HT1080 (cell line): Measurements from ENCODE around the gene GPNMB. TPM values are rescaled to one million over a fixed set of nuclear protein-coding genes. Genes with fewer than 3 reads are reported as not detected.
"Not testable (repeated sequence)": the region's sequence is repeated elsewhere in the genome, so short reads cannot be mapped to it uniquely, and the experiment has no call there.

Source experiments
- DNase-seq: peaks from one replicate; pipeline ENCODE4 v3.0.0-alpha.2; 2015; ENCODE audit warnings: low read depth
- polyA plus RNA-seq, 2 experiments: library from polyadenylated mRNA; depleted of rRNA; stranded (reverse); fragments of >200 nt; gene quantifications; 2 replicates each; pipeline ENCODE4 v1.2.3, GENCODE V29; 2015
- total RNA-seq: library from RNA; depleted of rRNA; stranded (reverse); fragments of >200 nt; shearing (Covaris generic); gene quantifications from 2 replicates; pipeline ENCODE4 v1.2.3, GENCODE V29; 2014; rRNA removed

The GPNMB gene
- 2.8 and 3.9 TPM in 2 replicates for total RNA-seq
- polyA plus RNA-seq (2015; cell fraction: cytosol; rRNA removed) = 1.3 and 1.5 TPM in 2 replicates
- polyA plus RNA-seq (2015; cell fraction: nucleus; rRNA removed) = 3.4 and 3.9 TPM in 2 replicates

DNA sequence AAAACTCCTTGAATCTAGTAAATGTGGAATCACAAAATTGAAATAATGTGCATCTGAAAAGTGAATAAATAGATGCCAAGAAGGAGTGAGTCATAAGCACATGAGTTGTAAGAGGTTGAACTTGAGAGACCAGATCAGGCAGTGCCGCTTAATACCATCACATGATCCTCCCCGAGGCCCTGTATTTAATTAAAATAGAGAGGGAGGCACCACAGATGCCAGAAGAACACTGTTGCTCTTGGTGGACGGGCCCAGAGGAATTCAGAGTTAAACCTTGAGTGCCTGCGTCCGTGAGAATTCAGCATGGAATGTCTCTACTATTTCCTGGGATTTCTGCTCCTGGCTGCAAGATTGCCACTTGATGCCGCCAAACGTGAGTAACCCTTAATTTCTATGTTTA lies at the start of gene GPNMB:
TSS of gene GPNMB (plus strand) at position 221 of the 400 bp plus-strand sequence. CDS start at position 304, 83 bp downstream.
- DNase-seq = peak; percentile 65

DNA sequence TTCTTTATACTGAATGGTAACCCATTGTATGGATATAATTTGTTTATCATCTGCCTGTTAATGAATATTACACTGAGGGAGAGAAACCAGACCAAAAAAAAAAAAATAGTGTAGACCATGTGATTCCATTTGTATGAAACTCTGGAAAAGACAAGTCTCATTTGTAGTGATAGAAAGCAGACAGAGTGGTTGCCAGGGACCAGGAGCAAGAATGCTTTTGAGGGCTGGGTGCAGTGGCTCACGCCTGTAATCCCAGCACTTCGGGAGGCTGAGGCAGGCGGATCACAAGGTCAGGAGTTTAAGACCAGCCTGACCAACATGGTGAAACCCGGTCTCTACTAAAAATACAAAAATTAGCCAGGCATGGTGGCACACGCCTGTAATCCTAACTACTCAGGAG lies 48.8 kb upstream of the GPNMB start:
- not testable (repeated sequence) for DNase-seq

- DNase-seq = no peak
Observed at GRCh38 chr7:23200331-23200730, 46.2 kb upstream of the GPNMB start.

DNA sequence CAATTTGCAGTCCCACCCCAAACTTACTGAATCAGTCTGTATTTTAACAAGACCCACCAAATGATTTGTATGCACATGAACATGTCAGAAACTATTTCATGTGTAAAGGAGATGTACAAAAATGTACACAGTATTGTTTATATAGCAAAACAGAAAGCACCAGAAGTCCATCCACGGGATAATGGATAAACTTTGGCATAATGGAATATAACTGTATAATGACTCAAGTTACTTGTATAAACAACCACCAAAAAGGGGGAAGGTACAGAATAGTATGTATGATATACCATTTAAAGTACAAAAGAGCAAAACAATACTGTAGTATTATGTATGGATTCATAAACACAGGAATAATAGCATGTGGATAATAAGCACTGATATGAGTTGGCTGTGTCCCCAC lies 42.3 kb upstream of the GPNMB start:
- no peak for DNase-seq

DNA sequence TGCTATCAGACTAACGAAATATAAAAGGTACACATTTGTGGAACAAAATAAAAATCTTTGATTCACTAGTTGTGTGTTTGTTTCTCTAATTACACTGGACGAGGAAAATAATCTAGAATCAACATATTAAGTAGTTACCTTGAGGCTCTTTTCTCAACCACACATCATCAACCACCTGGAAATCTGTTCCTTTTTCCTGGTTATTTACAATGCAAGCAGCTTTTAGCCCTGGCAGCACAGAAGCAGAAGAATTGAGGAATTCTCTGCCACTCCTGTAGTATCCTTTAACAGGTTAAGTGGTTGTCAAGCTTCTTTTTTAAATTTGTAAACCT lies 41.0 kb upstream of the GPNMB start:
- no peak for DNase-seq

DNA sequence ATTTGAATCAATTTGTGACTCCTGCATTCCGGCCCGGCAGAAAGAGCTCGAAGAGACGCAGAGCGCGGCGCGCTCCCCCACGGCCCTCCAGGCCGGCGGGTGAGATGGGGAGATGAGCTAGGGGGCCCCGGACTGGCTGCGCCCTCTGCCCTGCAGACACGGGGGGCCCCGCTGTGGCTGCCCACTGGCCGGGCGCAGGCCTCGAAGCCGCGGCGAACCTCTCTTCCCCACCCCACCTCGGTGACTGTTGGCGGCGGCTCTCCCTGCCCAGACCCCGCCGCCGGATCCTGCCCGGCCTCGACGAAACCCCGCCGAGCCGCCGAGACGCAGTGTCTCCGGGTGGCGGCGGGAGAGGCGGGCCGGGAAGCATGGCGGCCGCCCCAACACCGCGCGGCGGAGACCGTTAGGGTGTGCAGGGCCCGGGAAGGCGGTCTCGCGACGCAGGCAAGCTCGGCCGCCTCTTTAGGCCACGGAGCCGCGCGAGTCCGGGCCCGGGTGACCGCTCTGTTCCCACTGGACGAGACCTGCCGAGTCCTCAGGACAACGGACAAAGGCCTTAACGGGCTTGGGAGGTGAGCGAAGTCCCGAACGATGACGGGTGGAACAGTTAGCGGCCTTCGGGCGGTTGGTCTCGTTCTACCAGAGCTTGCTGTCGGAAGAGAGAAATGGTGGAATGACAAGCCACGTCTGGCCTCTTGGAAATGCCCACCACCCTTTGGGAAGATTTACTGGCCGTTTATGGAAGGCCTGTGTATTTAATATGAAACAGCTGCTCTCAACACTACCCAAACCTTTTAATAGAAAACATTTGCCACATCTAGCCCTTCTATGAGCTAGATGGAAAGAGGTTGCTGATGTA lies 40.4 kb upstream of the GPNMB start:
- no peak for DNase-seq

DNA sequence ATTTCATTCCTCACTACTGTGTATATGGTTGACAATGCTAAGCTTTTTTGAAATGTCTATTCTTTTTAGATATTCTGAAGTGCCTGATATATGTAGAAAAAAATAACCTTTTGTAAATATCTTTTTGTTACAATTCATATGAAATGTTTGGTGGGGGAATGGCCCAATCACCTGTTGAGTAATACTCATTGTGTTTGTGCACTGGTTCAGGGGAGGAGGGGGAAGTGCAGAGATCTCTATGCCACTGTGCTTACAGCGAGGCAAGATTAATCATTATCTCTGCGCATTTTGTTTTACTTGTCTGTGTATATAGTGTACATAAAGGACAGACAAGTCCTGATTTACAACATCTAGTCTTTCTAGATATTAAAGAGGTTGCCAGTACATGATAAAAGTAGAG lies 39.6 kb upstream of the GPNMB start:
- DNase-seq = no peak

DNA sequence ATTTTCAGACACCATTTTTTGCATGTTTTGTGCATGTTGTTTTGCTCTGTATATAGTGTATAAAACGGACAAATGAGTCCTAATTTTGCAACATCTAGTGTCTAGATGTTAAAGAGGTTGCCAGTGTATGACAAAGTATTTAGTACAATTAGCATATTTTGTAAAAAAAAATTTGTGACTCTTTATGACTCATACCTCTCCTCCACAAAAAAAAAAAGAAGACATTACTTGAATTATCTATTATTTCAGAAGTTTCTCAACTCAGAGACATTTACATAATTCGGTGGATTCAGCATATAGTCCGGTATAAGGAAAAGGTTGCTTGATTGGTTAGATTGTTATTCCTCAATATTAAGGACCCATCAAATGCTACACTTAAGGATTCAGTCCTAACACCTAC lies 38.7 kb upstream of the GPNMB start:
- no peak for DNase-seq

DNA sequence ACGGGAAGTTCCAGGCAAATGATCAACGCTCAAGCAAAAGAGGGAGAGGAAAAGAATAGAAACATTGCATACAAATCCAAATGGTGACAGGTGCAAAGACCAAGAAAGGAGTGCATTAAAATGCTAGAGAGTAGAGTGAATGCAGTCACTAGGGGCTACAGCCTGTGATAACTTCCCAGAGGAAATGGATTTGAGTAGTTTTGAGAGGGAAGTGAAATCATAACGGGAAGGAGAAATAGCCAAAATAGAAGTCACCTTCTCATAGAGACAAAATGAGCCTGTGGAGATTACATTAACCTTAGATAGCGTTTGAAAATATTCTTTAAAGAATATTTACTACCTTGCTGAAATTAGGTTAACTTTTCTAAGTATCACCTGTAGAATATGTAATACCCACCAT lies 38.3 kb upstream of the GPNMB start:
- no peak for DNase-seq

GRCh38 chr7:23210506-23210905 lies 36.1 kb upstream of the GPNMB start:
- no peak for DNase-seq

DNA sequence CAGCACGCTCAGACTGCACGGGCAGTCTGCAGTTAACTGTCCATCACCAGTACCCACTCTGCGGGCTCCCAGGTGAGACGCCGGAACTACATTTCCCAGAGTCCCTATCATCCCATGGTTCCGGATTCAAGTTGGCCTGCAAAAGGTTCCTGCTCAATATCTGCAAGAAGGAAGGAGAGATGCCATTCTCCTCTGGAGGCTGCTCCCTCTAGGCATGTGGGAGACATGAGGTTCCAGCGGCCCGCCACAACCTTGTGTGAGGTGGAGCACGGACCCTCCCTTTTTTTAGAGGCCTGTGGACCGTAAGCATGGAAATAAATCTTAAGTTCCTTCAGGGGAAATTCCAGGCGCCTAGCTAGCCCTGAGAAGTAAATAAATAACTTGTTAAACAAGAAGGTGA lies 35.0 kb upstream of the GPNMB start:
- no peak for DNase-seq

DNA sequence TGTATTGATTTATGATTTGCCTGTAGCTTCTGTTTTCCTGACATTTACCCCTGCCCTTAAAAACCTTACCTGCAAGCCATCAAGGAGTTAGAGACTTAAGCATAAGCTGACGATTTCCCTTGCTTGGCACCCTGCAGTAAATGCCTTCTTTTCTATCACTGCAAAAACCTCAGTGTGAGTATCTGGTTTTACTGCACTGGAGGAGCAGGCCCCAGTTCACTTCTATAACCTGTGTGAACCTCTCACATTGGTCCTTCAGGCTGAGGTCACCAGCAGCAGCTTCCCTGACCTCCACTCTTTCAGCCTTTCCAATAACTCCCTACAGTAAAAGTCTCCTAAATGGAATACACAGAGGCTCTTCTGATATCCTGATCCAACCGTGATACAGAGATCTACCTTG lies 34.2 kb upstream of the GPNMB start:
- no peak for DNase-seq

DNA sequence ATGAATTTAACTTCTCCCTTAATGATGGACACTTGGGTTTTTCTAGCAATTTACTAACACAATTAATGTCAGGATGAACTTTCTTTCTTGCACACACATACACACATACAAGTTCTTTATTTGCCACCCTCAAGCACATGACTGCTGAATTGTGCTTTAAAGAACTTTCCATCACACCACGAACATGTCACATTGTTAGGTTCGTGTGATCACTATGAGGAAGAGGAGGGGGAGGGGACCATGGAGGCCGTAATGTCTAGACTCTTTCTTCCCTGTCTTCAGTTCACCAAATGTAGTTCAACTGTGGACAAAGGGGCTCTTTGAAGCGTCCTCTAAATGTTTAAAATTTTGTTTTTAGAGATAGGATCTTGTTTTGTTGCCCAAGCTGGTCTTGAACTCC lies 33.7 kb upstream of the GPNMB start:
- DNase-seq = no peak

- DNase-seq = no peak
Observed at GRCh38 chr7:23213755-23214154, 32.8 kb upstream of the GPNMB start.

- no peak for DNase-seq
Observed at GRCh38 chr7:23214423-23214822, 32.2 kb upstream of the GPNMB start.

DNA sequence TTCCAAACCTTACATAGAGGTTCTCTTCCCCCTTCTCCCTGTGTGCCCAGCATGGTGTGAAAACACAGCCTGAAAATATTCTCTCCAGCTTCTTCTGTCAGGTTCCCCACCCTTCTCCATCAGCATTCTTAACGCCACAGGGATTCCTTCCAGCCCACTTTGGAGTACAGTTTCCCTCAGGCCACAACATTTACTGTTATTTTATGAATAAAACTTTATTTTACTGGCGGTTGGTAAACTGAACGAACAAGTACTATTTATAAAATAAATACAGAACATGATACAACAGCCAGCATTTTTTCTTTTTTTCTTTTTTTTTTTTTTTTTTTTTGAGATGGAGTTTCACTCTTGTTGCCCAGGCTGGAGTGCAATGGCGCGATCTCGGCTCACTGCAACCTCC lies 31.6 kb upstream of the GPNMB start:
- DNase-seq = no peak

DNA sequence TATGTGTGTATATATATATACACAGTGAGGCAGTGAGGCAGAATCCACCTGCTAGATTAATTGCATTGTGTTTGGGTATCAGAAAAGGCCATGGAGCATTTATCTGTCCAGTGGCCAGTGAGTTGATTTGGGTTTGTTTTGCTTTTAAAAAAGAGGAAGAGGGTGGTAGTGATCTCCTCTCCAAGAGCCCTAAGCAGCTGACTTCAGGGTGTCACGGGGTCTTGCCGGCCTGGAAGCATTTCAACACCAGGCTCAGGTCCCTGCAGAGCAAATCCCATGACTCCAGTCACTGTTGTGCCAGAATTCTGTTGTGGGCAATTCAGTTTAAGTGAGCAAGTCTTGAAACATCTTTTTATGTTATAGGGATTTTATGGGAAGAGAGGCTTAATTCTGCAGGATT lies 30.6 kb upstream of the GPNMB start:
- no peak for DNase-seq

- DNase-seq = no peak
Observed at GRCh38 chr7:23218196-23218595, 28.4 kb upstream of the GPNMB start.

DNA sequence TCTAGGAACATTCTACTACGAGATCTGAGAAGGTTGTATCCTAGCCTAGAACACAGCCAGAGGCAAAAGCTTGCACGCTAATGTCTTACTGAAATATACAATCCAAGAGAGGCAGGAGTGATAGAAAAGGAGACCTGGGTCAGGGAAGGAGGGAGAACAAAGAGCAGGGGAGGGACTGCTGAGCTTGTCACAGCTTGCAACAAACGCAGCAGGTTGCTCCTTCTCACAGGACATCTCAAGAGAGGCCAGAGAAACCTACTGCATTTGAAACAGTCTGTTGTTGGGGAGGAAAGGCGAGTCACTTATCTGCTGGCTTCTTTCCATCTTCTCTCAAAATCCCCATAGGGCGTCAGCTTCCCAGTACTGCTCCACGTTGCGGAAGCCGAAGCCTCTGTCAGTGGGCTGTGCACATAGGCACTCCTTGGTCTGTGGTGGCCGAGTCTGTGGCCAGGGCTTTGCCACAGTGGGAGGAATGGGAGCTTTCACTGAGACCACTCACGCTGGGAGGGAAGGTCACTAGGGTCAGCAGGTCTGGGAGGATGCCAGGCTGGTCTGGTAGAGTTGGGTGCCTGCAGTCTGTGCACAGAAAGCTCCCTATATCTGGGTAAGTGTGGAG lies 25.8 kb upstream of the GPNMB start:
- DNase-seq = no peak

DNA sequence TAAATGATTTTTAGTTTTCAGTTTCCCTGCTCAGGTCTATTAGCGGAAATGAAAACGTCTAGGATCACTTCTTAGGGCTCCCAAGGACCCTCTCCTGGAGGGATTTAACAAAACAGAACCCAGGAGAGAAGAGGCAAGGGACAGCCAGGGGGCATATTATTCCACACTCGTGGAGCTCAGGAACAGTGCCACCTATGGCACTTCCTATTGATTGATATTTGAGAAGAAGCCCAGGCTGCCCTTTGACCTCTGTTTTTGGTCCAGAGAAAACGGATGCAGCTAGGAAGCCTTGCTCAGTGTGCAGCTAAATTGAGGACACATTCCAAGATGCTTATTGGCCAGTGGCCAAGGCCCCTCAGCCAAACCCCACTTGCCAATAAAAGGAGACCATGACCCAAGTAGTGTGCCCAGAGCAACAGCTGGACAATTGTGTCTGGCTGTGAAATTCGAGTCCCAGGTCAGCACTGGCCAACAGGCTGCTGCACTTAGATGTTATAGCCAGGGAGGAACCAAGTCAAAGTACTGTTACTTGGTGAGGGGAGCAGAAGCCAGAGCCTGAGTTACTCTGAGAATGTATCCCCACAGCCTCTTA lies 24.0 kb upstream of the GPNMB start:
- DNase-seq = no peak

GRCh38 chr7:23224364-23224763 lies 22.2 kb upstream of the GPNMB start:
- DNase-seq = not testable (repeated sequence)

GRCh38 chr7:23226844-23227450 lies 19.6 kb upstream of the GPNMB start:
- DNase-seq = no peak
